Lung (tissue), 12 donors: ENCODE results near the gene EHD4. TPM values are rescaled to one million over a fixed set of nuclear protein-coding genes. Genes with fewer than 3 reads are reported as not detected.

Experiments
- ATAC-seq: fragments of 200-7000 bp; cut with Tn5 transposase; one replicate; pipeline ENCODE4 v1.9.1; 2020; ENCODE audit warnings: moderate number of reproducible peaks; ENCODE audit not compliant: insufficient read depth, low FRiP score
- DNase-seq, 3 donors: peaks; one replicate each; pipeline ENCODE4 v3.0.0-alpha.2; 2013 to 2017
- H3K27ac ChIP-seq, 2 donors: one replicate each; pipeline ENCODE4 v1.5.1; 2013; ENCODE audit warnings: mild to moderate bottlenecking in 2 of 2, moderate library complexity in 2 of 2, control low read depth in 1 of 2, inconsistent platforms in 1 of 2, low read depth in 1 of 2, low read length in 1 of 2
- H3K27me3 ChIP-seq, 3 donors: one replicate each; pipeline ENCODE4 v1.5.1; 2013; ENCODE audit warnings: low read length in 2 of 3; ENCODE audit not compliant: control insufficient read depth in 3 of 3, insufficient read depth in 3 of 3
- H3K36me3 ChIP-seq, 4 donors: one replicate each; pipeline ENCODE4 v1.5.1; 2013; ENCODE audit warnings: low read length in 4 of 4, mild to moderate bottlenecking in 1 of 4, moderate library complexity in 1 of 4; ENCODE audit not compliant: control insufficient read depth in 4 of 4, insufficient read depth in 4 of 4
- H3K4me1 ChIP-seq, 5 donors: one replicate each; pipeline ENCODE4 v1.5.1; 2013; ENCODE audit warnings: low read length in 5 of 5, mild to moderate bottlenecking in 2 of 5, moderate library complexity in 1 of 5; ENCODE audit not compliant: control insufficient read depth in 5 of 5, insufficient read depth in 5 of 5
- H3K4me3 ChIP-seq: one replicate; pipeline ENCODE4 v1.5.1; 2013; ENCODE audit warnings: mild to moderate bottlenecking, control low read depth, moderate library complexity
- H3K9ac ChIP-seq, 2 donors: one replicate each; pipeline ENCODE4 v1.5.1; 2013; ENCODE audit warnings: low read length in 2 of 2, control low read depth in 1 of 2; ENCODE audit not compliant: insufficient read depth in 1 of 2
- H3K9me3 ChIP-seq, 4 donors: one replicate each; pipeline ENCODE4 v1.5.1; 2013; ENCODE audit warnings: low read length in 3 of 4, mild to moderate bottlenecking in 1 of 4, moderate library complexity in 1 of 4; ENCODE audit not compliant: control insufficient read depth in 4 of 4, insufficient read depth in 3 of 4
- WGBS, 2 donors: extraction: QIAGEN DNeasy Blood & Tissue Kit; methylation state at CpG; one replicate each; pipeline ENCODE4 v1.1.7; 2013; 5-methylcytosine and 5-hydroxymethylcytosine counted together
- polyA plus RNA-seq, 2 donors: library from polyadenylated mRNA; stranded (reverse); fragments of 200-250 nt; gene quantifications; one replicate each; pipeline ENCODE4 v1.2.1, GENCODE V29; 2013
- total RNA-seq, 2 donors: library from RNA; depleted of rRNA in 1 of 2; stranded (reverse); fragments of >200 nt in 1 of 2; gene quantifications; one replicate each; pipeline ENCODE4 v1.2.1, GENCODE V29; 2014 to 2021
- TF ChIP-seq, protein P1 (sequence below): IDR thresholded peaks from 2 replicates; pipeline ENCODE4 v1.5.1; 2012; ENCODE audit warnings: mild to moderate bottlenecking; ENCODE audit errors: control extremely low read depth, extremely low read depth
- donor health status: control.
- donor health status: control.
- donor health status: Bipolar disorder and iron deficiency.
- donor health status: healthy.
- donor health status: DM: yes; HTN: yes; CAD: no.

Gene EHD4
- total and polyA plus RNA-seq, 4 donors = 16.4 to 36.3 (median 25.9) TPM

DNA sequence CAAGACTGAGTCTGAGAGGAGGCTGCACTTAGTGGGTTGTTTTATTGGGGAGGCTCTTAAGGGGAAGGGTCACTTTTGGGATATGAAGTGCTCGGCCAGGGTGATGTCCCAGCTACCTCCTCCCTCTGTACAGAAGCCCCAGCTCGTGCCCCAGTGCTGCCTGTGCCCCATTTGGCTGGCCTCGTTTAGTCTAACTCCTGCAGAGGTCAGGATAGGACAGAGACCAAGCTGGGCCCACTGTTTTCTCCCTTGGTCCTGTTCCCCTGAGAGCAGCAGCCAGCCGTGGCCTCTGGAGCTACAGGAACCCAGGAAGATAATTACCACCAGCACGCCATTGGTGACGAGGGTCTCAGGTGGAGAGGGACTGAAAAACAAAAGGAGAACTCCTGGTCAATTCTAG, 30.0 kb upstream of the EHD4 start:
- no peak for ATAC-seq
- Histone ChIP-seq H3K4me1 (no peaks in the 10 kb centered on the region), H3K9ac (no peak overlapping the region), H3K27ac (no peak overlapping the region), H3K9me3 (no peaks in the 10 kb centered on the region), H3K36me3 (no peaks in the 10 kb centered on the region), H3K27me3 (no peaks in the 10 kb centered on the region), H3K4me3 (no peak overlapping the region)
- TF ChIP-seq, protein P1, sequence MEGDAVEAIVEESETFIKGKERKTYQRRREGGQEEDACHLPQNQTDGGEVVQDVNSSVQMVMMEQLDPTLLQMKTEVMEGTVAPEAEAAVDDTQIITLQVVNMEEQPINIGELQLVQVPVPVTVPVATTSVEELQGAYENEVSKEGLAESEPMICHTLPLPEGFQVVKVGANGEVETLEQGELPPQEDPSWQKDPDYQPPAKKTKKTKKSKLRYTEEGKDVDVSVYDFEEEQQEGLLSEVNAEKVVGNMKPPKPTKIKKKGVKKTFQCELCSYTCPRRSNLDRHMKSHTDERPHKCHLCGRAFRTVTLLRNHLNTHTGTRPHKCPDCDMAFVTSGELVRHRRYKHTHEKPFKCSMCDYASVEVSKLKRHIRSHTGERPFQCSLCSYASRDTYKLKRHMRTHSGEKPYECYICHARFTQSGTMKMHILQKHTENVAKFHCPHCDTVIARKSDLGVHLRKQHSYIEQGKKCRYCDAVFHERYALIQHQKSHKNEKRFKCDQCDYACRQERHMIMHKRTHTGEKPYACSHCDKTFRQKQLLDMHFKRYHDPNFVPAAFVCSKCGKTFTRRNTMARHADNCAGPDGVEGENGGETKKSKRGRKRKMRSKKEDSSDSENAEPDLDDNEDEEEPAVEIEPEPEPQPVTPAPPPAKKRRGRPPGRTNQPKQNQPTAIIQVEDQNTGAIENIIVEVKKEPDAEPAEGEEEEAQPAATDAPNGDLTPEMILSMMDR = no peak
- no peak for DNase-seq
- WGBS, 2 donors = 88 to 90% methylated on average over 6 of the region's 6 CpGs

DNA sequence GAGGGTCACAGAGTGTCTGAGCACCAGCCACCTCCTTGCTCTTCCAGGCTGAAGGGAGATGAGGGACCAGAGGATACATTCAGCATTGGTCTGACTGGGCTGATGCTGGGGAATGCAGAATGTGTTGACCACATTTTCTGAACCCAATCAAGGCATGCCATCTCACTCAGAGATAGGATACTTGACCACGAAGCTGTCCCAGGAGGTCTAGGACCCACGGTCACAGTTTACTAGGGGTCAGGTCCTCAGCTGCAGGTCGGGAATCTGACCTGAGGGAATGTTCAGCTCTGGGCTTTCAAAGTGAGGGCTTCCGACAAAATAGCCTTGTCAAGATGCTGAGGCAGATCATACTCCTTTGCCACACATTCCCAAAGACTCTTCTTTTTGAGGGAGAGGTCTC, 28.9 kb upstream of the EHD4 start:
- TF ChIP-seq, protein P1 = no peak
- WGBS, 2 donors = 77% methylated on average over 4 of the region's 4 CpGs
- ATAC-seq = no peak

DNA sequence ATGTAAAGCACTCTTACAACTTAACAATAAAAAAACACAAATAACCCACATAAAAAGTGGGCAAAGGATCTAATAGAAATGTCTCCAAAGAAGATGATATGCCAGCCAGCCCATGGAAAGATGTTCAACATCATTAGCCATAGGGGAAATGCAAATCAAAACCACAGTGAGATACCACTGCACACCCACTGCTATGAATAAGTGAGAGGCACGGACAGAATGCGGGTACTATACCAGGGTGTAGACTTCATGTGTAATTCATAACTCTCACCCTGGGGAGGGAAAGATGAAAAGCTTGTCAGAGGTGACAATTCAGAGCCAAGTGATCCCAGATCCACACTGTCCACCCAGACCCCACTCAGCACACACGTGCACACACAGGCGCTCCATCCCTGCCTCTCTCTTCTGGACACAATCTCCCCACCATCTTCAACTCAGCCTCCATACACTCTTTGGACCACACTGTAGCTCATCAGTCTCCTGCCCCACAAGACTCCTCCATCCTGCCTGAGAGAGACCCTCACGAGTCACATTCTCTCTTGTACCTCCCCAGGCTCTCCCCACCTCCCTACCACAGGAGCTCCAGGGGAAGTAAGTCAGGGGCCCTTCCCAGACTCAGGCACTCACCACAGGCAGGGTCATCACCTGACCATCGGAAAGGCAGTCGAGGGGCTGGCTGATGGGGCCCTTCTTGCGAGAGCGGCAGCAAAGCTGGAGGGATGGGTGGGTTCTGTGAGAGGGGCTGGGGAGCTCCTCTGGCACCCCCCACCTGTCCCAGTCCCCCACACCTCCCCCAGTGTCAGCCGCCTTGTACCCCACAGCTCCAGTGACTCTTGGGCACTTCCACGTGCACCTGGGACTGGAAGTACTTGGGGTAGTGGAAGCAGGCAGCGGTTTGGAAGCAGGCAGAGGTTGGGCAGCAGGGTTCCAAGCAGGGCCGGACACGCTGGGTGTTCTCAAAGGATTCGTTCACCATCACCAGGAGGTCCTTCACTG, 27.2 kb upstream of the EHD4 start:
- Histone ChIP-seq H3K4me1 (no peaks in the 10 kb centered on the region), H3K27me3 (no peaks in the 10 kb centered on the region), H3K27ac (no peak overlapping the region), H3K4me3 (no peak overlapping the region), H3K9ac (no peak overlapping the region), H3K9me3 (no peaks in the 10 kb centered on the region), H3K36me3 (no peaks in the 10 kb centered on the region)
- DNase-seq = no peak
- 86 to 89% methylated on average over 15 of the region's 15 CpGs for WGBS, 2 donors
- TF ChIP-seq, protein P1 = no peak
- ATAC-seq = no peak

More for the DNA sequence above, 28.9 kb upstream of the EHD4 start:
- no peaks in the 10 kb centered on the region for H3K36me3 ChIP-seq
- no peak for DNase-seq
- no peaks in the 10 kb centered on the region for H3K4me1 ChIP-seq
- H3K4me3 ChIP-seq = no peak overlapping the region
- no peaks in the 10 kb centered on the region for H3K9me3 ChIP-seq
- H3K27ac ChIP-seq = no peak overlapping the region
- no peaks in the 10 kb centered on the region for H3K27me3 ChIP-seq
- H3K9ac ChIP-seq = no peak overlapping the region
